Body of pancreas (tissue), 4 donors: Measurements from ENCODE around the gene EFCAB6.

Experiments
- POLR2A ChIP-seq, 3 donors: fragments of 450-650 bp; IDR thresholded peaks; one replicate each; pipeline ENCODE4 v1.6.1; 2016; ENCODE audit warnings: antibody characterized with exemption in 3 of 3, mild to moderate bottlenecking in 2 of 3
- TF ChIP-seq, protein P1 (sequence below), 7 experiments: fragments of 450-650 bp in 4 of 7; fragments of 200-600 bp in 3 of 7; sonication (generic) in 3 of 7; IDR thresholded peaks; one replicate each; pipeline ENCODE4 v1.5.1; 2016 to 2019; ENCODE audit warnings: antibody characterized with exemption in 7 of 7

GRCh38 chr22:43707648-43708047 is 104.5 kb downstream of the EFCAB6 start:
- TF ChIP-seq, protein P1, sequence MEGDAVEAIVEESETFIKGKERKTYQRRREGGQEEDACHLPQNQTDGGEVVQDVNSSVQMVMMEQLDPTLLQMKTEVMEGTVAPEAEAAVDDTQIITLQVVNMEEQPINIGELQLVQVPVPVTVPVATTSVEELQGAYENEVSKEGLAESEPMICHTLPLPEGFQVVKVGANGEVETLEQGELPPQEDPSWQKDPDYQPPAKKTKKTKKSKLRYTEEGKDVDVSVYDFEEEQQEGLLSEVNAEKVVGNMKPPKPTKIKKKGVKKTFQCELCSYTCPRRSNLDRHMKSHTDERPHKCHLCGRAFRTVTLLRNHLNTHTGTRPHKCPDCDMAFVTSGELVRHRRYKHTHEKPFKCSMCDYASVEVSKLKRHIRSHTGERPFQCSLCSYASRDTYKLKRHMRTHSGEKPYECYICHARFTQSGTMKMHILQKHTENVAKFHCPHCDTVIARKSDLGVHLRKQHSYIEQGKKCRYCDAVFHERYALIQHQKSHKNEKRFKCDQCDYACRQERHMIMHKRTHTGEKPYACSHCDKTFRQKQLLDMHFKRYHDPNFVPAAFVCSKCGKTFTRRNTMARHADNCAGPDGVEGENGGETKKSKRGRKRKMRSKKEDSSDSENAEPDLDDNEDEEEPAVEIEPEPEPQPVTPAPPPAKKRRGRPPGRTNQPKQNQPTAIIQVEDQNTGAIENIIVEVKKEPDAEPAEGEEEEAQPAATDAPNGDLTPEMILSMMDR (IDR thresholded peaks at IDR 0.05): no peak
- TF ChIP-seq POLR2A (IDR thresholded peaks at IDR 0.05): no peak
